GM21717 (cell line): ENCODE results near the gene GREB1.

Source experiments
- ATAC-seq: cut with Tn5 transposase; IDR thresholded peaks from one replicate; pipeline ENCODE4 v1.9.1; 2021; ENCODE audit warnings: mild to moderate bottlenecking, moderate library complexity; ENCODE audit not compliant: unreplicated experiment

The GREB1 gene

GRCh38 chr2:11558214-11558886 lies 24.5 kb downstream of the GREB1 start:
- no peak for ATAC-seq

GRCh38 chr2:11559066-11559785 lies 25.4 kb downstream of the GREB1 start:
- no peak for ATAC-seq

GRCh38 chr2:11559786-11560155 lies 25.9 kb downstream of the GREB1 start:
- ATAC-seq: no peak

GRCh38 chr2:11560806-11561205 lies 27.0 kb downstream of the GREB1 start:
- no peak for ATAC-seq

- ATAC-seq: no peak
Measured at GRCh38 chr2:11562011-11562410, 28.2 kb downstream of the GREB1 start.

GRCh38 chr2:11562476-11562875 lies 28.6 kb downstream of the GREB1 start:
- no peak for ATAC-seq

GRCh38 chr2:11563784-11564666 lies 30.2 kb downstream of the GREB1 start:
- no peak for ATAC-seq

- no peak for ATAC-seq
Measured at GRCh38 chr2:11564816-11565567, 31.1 kb downstream of the GREB1 start.

GRCh38 chr2:11566383-11566782 lies 32.5 kb downstream of the GREB1 start:
- ATAC-seq: no peak

GRCh38 chr2:11567631-11568031 lies 33.8 kb downstream of the GREB1 start:
- ATAC-seq: no peak

GRCh38 chr2:11568436-11568835 lies 34.6 kb downstream of the GREB1 start:
- ATAC-seq: no peak

- no peak for ATAC-seq
Measured at GRCh38 chr2:11569636-11570035, 35.8 kb downstream of the GREB1 start.

GRCh38 chr2:11571170-11571569 lies 37.3 kb downstream of the GREB1 start:
- ATAC-seq: no peak

- no peak for ATAC-seq
Measured at GRCh38 chr2:11572996-11573395, 39.2 kb downstream of the GREB1 start.

GRCh38 chr2:11573418-11574175 lies 39.8 kb downstream of the GREB1 start:
- ATAC-seq: no peak

GRCh38 chr2:11574176-11575046 lies 40.6 kb downstream of the GREB1 start:
- no peak for ATAC-seq

GRCh38 chr2:11576398-11576797 lies 42.6 kb downstream of the GREB1 start:
- no peak for ATAC-seq

GRCh38 chr2:11577101-11577883 lies 43.4 kb downstream of the GREB1 start:
- ATAC-seq: no peak
